Measurements from ENCODE around the gene MINDY4. TPM values are rescaled to one million over a fixed set of nuclear protein-coding genes. Genes with fewer than 3 reads are reported as not detected.

MINDY4 gene
- total and polyA plus RNA-seq, 10 of the 15 experiments (the other 5 are each of a cell fraction or from before 2014, with no cell fraction given), result 0.10 to 0.90 (median 0.40) TPM

DNA sequence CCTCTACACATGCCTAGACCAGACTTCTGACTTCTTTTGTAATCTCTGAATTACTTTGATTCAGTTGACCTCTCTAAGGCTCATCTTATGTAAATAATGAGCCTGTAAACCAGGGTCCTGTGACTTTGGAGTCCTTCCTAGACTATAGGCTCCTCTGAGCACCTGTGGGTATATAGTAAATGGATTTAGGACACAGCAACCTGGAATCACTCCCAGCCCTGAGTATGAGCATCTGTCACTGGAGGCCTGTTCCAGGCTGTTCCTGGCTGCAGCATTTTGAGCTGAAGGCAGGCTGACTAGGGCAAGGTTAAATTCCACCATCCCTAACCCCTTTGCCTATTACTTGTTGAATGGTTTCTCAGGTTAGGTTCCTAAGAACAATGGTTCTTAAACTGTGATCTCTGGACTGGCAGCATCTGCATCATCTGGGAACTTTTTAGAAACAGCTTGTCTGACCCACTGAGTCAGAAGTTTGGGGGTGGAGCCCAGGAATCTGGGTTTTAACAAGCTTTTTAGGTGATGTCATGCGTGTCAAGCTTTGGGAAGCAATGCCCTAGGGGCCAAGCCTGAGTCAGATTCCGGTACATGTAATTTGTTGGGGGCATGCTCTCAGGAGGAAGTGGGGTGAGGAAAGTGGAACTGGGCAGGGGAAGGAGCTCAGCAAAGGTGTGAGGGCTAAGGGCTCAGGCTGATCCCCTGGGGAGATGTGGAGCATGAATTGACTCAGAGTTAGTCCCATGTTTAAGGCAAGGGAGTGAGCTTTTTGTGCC, 28.2 kb downstream of the MINDY4 start (continued):
- TF ChIP-seq RUNX3 (IDR thresholded peaks at IDR 0.05; ENCODE audit: low read length) (peak; percentile 39; the same call in 1 of the 2 replicates), ATF7 (IDR thresholded peaks at IDR 0.05; ENCODE audit: low read depth) (peak; percentile 89), MTA2 (IDR thresholded peaks at IDR 0.05; ENCODE audit: low read depth) (peak; percentile 87), KLF5 (IDR thresholded peaks at IDR 0.05; ENCODE audit: partially characterized antibody) (no peak), BACH1 (IDR thresholded peaks at IDR 0.05; ENCODE audit: borderline replicate concordance) (peak; percentile 72), ZNF207 (IDR thresholded peaks at IDR 0.05; ENCODE audit: borderline replicate concordance) (no peak), RBBP5 (conservative IDR thresholded peaks at IDR 0.05) (no peak), CHD4 (IDR thresholded peaks at IDR 0.05) (no peak), MYB (IDR thresholded peaks at IDR 0.05; ENCODE audit: borderline replicate concordance, low read depth, low read length) (no peak), GATAD2B (conservative IDR thresholded peaks at IDR 0.05; ENCODE audit: low read depth) (peak; percentile 65; the same call in 1 of the 2 replicates), RCOR1 (conservative IDR thresholded peaks at IDR 0.05; ENCODE audit: low read depth, low read length) (no peak), CBFB (IDR thresholded peaks at IDR 0.05; ENCODE audit: low read depth) (no peak), STAT1 (conservative IDR thresholded peaks at IDR 0.05) (no peak), YY1 (IDR thresholded peaks at IDR 0.05; ENCODE audit: low read depth, low read length) (no peak)
- TF ChIP-seq, protein P1, sequence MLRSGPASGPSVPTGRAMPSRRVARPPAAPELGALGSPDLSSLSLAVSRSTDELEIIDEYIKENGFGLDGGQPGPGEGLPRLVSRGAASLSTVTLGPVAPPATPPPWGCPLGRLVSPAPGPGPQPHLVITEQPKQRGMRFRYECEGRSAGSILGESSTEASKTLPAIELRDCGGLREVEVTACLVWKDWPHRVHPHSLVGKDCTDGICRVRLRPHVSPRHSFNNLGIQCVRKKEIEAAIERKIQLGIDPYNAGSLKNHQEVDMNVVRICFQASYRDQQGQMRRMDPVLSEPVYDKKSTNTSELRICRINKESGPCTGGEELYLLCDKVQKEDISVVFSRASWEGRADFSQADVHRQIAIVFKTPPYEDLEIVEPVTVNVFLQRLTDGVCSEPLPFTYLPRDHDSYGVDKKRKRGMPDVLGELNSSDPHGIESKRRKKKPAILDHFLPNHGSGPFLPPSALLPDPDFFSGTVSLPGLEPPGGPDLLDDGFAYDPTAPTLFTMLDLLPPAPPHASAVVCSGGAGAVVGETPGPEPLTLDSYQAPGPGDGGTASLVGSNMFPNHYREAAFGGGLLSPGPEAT (IDR thresholded peaks at IDR 0.05; ENCODE audit: low read depth), result peak; percentile 59
- TF ChIP-seq, protein P2, sequence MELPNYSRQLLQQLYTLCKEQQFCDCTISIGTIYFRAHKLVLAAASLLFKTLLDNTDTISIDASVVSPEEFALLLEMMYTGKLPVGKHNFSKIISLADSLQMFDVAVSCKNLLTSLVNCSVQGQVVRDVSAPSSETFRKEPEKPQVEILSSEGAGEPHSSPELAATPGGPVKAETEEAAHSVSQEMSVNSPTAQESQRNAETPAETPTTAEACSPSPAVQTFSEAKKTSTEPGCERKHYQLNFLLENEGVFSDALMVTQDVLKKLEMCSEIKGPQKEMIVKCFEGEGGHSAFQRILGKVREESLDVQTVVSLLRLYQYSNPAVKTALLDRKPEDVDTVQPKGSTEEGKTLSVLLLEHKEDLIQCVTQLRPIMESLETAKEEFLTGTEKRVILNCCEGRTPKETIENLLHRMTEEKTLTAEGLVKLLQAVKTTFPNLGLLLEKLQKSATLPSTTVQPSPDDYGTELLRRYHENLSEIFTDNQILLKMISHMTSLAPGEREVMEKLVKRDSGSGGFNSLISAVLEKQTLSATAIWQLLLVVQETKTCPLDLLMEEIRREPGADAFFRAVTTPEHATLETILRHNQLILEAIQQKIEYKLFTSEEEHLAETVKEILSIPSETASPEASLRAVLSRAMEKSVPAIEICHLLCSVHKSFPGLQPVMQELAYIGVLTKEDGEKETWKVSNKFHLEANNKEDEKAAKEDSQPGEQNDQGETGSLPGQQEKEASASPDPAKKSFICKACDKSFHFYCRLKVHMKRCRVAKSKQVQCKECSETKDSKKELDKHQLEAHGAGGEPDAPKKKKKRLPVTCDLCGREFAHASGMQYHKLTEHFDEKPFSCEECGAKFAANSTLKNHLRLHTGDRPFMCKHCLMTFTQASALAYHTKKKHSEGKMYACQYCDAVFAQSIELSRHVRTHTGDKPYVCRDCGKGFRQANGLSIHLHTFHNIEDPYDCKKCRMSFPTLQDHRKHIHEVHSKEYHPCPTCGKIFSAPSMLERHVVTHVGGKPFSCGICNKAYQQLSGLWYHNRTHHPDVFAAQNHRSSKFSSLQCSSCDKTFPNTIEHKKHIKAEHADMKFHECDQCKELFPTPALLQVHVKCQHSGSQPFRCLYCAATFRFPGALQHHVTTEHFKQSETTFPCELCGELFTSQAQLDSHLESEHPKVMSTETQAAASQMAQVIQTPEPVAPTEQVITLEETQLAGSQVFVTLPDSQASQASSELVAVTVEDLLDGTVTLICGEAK (IDR thresholded peaks at IDR 0.05; ENCODE audit: borderline replicate concordance), result no peak
- TF ChIP-seq, protein P3, sequence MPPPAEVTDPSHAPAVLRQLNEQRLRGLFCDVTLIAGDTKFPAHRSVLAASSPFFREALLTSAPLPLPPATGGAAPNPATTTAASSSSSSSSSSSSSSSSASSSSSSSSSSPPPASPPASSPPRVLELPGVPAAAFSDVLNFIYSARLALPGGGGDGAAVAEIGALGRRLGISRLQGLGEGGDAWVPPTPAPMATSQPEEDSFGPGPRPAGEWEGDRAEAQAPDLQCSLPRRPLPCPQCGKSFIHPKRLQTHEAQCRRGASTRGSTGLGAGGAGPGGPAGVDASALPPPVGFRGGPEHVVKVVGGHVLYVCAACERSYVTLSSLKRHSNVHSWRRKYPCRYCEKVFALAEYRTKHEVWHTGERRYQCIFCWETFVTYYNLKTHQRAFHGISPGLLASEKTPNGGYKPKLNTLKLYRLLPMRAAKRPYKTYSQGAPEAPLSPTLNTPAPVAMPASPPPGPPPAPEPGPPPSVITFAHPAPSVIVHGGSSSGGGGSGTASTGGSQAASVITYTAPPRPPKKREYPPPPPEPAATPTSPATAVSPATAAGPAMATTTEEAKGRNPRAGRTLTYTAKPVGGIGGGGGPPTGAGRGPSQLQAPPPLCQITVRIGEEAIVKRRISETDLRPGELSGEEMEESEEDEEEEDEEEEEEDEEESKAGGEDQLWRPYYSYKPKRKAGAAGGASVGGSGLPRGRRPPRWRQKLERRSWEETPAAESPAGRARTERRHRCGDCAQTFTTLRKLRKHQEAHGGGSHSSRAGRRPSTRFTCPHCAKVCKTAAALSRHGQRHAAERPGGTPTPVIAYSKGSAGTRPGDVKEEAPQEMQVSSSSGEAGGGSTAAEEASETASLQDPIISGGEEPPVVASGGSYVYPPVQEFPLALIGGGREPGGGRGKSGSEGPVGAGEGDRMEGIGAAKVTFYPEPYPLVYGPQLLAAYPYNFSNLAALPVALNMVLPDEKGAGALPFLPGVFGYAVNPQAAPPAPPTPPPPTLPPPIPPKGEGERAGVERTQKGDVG (CRISPR knock-in tag; IDR thresholded peaks at IDR 0.05), result no peak
- TF ChIP-seq, protein P4, sequence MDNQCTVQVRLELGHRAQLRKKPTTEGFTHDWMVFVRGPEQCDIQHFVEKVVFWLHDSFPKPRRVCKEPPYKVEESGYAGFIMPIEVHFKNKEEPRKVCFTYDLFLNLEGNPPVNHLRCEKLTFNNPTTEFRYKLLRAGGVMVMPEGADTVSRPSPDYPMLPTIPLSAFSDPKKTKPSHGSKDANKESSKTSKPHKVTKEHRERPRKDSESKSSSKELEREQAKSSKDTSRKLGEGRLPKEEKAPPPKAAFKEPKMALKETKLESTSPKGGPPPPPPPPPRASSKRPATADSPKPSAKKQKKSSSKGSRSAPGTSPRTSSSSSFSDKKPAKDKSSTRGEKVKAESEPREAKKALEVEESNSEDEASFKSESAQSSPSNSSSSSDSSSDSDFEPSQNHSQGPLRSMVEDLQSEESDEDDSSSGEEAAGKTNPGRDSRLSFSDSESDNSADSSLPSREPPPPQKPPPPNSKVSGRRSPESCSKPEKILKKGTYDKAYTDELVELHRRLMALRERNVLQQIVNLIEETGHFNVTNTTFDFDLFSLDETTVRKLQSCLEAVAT (IDR thresholded peaks at IDR 0.05), result no peak
- TF ChIP-seq, protein P5, sequence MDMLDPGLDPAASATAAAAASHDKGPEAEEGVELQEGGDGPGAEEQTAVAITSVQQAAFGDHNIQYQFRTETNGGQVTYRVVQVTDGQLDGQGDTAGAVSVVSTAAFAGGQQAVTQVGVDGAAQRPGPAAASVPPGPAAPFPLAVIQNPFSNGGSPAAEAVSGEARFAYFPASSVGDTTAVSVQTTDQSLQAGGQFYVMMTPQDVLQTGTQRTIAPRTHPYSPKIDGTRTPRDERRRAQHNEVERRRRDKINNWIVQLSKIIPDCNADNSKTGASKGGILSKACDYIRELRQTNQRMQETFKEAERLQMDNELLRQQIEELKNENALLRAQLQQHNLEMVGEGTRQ (IDR thresholded peaks at IDR 0.05; ENCODE audit: borderline replicate concordance, low read depth, low read length), result no peak
